Loucy (cell line): ENCODE results near the gene ADD2.

ENCODE experiments used
- H2AFZ ChIP-seq: fragments of 200-600 bp; sonication (generic); 2 replicates; pipeline ENCODE4 v1.6.0; 2016; ENCODE audit warnings: antibody characterized with exemption, mild to moderate bottlenecking, low read length, moderate library complexity
- H3F3A ChIP-seq: fragments of 200-600 bp; 2 replicates; pipeline ENCODE4 v1.6.0; 2016; ENCODE audit warnings: antibody characterized with exemption, low read depth, mild to moderate bottlenecking
- H3K27me3 ChIP-seq: fragments of 200-600 bp; sonication (generic); 2 replicates; pipeline ENCODE4 v1.6.1; 2014; ENCODE audit warnings: low read length, mild to moderate bottlenecking; ENCODE audit not compliant: insufficient read depth, poor library complexity, severe bottlenecking
- H3K36me3 ChIP-seq: fragments of 200-600 bp; sonication (generic); 2 replicates; pipeline ENCODE4 v1.6.1; 2016; ENCODE audit warnings: low read length; ENCODE audit not compliant: insufficient read depth
- H3K4me1 ChIP-seq: fragments of 200-600 bp; sonication (generic); 2 replicates; pipeline ENCODE4 v1.5.1; 2014; ENCODE audit warnings: low read length, mild to moderate bottlenecking; ENCODE audit not compliant: insufficient read depth, poor library complexity, severe bottlenecking
- H3K4me2 ChIP-seq: fragments of 200-600 bp; sonication (generic); 2 replicates; pipeline ENCODE4 v1.6.0; 2014; ENCODE audit warnings: antibody characterized with exemption, low read length, low read depth, mild to moderate bottlenecking; ENCODE audit not compliant: poor library complexity, severe bottlenecking
- H3K4me3 ChIP-seq: fragments of 200-600 bp; sonication (generic); 2 replicates; pipeline ENCODE4 v1.5.1; 2014; ENCODE audit warnings: low read length, mild to moderate bottlenecking, mixed read lengths; ENCODE audit not compliant: poor library complexity, severe bottlenecking
- H3K79me2 ChIP-seq: fragments of 200-600 bp; sonication (generic); 2 replicates; pipeline ENCODE4 v1.6.1; 2014; ENCODE audit warnings: low read length; ENCODE audit not compliant: insufficient read depth
- H3K9ac ChIP-seq: fragments of 200-600 bp; sonication (generic); 2 replicates; pipeline ENCODE4 v1.6.0; 2014; ENCODE audit warnings: mild to moderate bottlenecking, low read depth, low read length, moderate library complexity; ENCODE audit not compliant: poor library complexity, severe bottlenecking
- H3K9me2 ChIP-seq: fragments of 200-600 bp; sonication (generic); replicated peaks from 2 replicates; pipeline ENCODE4 v1.6.1; 2016; ENCODE audit warnings: low read depth, low read length, mixed read lengths
- H3K9me3 ChIP-seq: fragments of 200-600 bp; sonication (generic); 2 replicates; pipeline ENCODE4 v1.6.1; 2014; ENCODE audit warnings: mild to moderate bottlenecking, antibody characterized with exemption, low read length, low read depth; ENCODE audit not compliant: insufficient read depth
- H4K20me1 ChIP-seq: fragments of 200-600 bp; sonication (generic); 2 replicates; pipeline ENCODE4 v1.6.0; 2014; ENCODE audit warnings: antibody characterized with exemption, low read length, mild to moderate bottlenecking; ENCODE audit not compliant: insufficient read depth, poor library complexity, severe bottlenecking
- CTCF ChIP-seq: fragments of 200-600 bp; sonication (generic); conservative IDR thresholded peaks from 2 replicates; pipeline ENCODE4 v1.5.1; 2014; ENCODE audit warnings: mild to moderate bottlenecking, antibody characterized with exemption, low read length
- EZH2phosphoT487 ChIP-seq: fragments of 200-600 bp; IDR thresholded peaks from 2 replicates; pipeline ENCODE4 v1.6.1; 2018; ENCODE audit warnings: antibody characterized with exemption, mild to moderate bottlenecking, moderate library complexity, borderline replicate concordance

Gene ADD2

DNA sequence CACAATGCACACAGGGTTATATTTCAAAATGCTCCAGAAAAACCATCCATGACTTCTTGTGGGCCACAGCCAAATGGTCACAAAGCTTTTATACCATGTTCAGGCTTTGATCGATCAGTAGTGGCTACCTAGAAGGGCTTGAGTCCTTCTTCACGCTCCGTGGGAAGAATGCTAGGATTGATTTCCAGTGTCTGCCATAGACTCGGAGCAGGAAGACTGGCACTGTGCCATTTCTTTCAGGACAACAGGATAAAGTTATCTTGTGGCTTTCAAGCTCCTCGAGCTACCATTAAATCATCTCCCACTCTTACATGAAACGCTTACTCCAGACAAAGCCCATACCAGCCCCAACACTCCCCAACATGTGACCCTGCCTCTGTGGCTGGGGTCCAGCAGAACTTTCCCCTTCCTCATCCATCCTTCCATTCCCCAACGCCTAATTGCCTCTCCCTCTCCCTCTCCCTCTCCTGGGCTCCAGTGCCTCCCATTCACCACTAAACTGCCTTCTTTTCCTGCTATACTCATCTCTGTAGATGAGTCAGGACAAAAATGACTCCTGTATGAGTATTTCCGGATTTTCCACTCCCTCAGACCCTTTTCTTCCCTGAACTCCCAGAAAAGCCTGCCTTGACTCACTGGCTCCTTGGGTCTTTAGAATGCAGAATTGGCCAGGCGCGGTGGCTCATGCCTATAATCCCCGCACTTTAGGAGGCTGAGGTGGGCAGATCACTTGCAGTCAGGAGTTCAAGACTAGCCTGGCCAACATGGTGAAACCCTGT lies 40.9 kb downstream of the ADD2 start:
- Histone ChIP-seq H3K9me3 (no peaks in the 10 kb centered on the region), H3K4me1 (no peaks in the 10 kb centered on the region), H3K4me2 (no peak overlapping the region), H3K36me3 (no peaks in the 10 kb centered on the region), H3K4me3 (no peak overlapping the region), H2AFZ (no peak overlapping the region), H3K9me2 (no peaks in the 10 kb centered on the region), H3K79me2 (no peaks in the 10 kb centered on the region), H3F3A (no peaks in the 10 kb centered on the region), H3K27me3 (no peaks in the 10 kb centered on the region), H4K20me1 (no peaks in the 10 kb centered on the region), H3K9ac (no peak overlapping the region)
- TF ChIP-seq EZH2phosphoT487 (no peak), CTCF (no peak)

DNA sequence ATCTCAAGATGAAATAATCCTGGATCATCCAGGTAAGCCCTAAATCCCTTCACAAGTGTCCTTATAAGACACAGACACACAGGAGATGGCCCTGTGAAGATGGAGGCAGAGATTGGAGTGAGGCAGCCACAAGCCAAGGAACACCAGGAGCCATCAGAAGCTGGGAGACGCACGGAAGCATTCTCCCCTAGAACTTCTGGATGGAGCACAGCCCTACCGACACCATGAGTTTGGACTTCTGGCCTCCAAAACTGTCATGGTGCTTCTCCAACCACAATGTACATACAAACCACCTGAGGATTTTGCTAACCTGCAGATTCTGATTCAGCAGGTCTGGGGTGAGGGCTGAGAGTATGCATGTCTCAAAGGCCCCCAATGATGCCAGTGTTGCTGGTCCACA lies 42.5 kb downstream of the ADD2 start:
- Histone ChIP-seq H3K27me3 (no peaks in the 10 kb centered on the region), H3K4me3 (no peak overlapping the region), H2AFZ (no peak overlapping the region), H3F3A (no peaks in the 10 kb centered on the region), H3K9me3 (no peaks in the 10 kb centered on the region), H3K36me3 (no peaks in the 10 kb centered on the region), H3K9me2 (no peaks in the 10 kb centered on the region), H3K4me1 (no peaks in the 10 kb centered on the region), H3K79me2 (no peaks in the 10 kb centered on the region), H3K9ac (no peak overlapping the region), H3K4me2 (no peak overlapping the region), H4K20me1 (no peaks in the 10 kb centered on the region)
- TF ChIP-seq CTCF (no peak), EZH2phosphoT487 (no peak)

DNA sequence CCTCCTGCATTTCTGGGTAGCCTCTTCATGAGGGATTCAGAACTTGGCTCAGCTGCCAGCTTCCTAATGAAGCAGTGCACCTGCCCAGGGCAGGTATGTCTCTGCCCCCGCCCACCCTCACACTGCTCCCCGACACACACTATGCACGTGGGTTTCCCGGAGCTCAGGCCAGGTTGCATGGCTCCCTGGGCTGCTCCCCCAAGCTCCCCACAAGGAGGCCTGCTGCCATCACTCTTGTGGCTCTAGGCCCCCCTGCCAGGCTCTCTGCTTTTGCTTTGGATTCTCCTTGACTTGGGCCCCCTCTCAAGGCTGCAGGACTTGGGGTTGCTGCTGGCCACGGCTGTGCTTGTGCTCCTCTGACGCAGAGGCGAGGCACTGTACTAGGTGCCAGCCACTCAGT lies 43.6 kb downstream of the ADD2 start:
- Histone ChIP-seq H3K4me1 (no peaks in the 10 kb centered on the region), H3K4me3 (no peak overlapping the region), H2AFZ (no peak overlapping the region), H3K9ac (no peak overlapping the region), H3K79me2 (no peaks in the 10 kb centered on the region), H4K20me1 (no peaks in the 10 kb centered on the region), H3K9me2 (no peaks in the 10 kb centered on the region), H3K36me3 (no peaks in the 10 kb centered on the region), H3K9me3 (no peaks in the 10 kb centered on the region), H3K4me2 (no peak overlapping the region), H3K27me3 (no peaks in the 10 kb centered on the region), H3F3A (no peaks in the 10 kb centered on the region)
- TF ChIP-seq EZH2phosphoT487: no peak
- TF ChIP-seq CTCF: no peak
